ENCODE results near the gene HIRA.

Gene HIRA

GRCh38 chr22:19431649-19432132 is at the start of gene HIRA:
TSS of gene HIRA (minus strand) at chr22:19431733. CDS start at chr22:19431476, 257 bp downstream.
- peak; percentile 88 for DNase-seq

DNA sequence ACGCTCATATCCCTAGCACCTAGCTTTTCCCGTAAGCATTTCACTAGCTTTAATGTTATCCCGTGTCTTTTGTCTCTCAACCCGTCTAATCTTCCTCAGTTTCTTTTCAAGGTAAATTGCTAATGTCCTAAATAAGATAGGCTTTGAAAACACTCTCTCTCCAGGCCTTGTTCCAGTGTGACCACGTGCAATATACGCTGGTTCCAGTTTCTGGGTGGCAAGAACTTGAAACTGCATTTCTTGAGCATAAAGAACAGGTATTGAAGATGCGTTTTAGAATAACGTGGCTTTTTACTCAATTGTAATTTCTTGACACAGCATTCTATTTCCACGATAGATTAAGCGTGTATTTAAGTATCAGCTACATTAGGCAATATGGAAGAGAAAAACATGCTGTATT is 49.3 kb upstream of the HIRA start:
- no peak for DNase-seq

GRCh38 chr22:19480173-19480568 is 48.6 kb upstream of the HIRA start:
- no peak for DNase-seq

DNA sequence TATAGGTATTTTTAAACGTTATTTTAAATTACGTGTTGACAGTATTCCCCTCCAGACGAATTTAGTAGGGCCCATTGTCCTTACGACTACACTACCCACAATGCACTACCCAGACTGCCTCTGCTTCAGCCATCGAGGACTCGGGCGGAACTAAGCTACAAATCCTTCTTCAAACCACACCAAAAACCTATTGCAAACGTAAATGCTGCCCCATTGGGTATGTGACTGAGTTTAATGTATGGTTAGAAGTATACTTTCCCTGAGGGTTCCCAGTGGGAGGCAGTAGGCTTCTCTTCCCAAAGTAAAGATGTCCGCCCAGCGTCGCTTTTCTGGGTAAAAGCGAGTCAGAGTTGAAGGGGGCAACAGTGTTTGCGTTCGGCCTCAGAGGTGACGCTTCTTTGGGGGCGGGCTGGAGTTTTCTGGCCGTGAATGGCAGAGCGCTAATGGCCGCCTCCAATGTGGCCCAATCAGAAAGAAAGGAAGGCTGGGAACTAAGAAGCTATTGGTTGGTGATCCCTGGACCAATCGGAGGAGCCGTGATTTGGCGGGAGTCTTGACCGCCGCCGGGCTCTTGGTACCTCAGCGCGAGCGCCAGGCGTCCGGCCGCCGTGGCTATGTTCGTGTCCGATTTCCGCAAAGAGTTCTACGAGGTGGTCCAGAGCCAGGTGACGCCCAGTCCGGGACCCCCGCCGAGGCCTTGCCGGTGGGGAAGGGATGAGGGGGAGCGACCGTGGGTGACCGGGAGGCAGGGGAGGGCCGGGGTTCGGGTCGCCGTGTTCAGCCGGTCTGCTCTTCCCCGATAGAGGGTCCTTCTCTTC is 48.0 kb upstream of the HIRA start, which contains the start of gene CDC45:
Gene CDC45 (plus strand): TSS at position 566 of the 818 bp plus-strand sequence. CDS start 49 bp downstream, at position 615.
- DNase-seq: peak; percentile 99

DNA sequence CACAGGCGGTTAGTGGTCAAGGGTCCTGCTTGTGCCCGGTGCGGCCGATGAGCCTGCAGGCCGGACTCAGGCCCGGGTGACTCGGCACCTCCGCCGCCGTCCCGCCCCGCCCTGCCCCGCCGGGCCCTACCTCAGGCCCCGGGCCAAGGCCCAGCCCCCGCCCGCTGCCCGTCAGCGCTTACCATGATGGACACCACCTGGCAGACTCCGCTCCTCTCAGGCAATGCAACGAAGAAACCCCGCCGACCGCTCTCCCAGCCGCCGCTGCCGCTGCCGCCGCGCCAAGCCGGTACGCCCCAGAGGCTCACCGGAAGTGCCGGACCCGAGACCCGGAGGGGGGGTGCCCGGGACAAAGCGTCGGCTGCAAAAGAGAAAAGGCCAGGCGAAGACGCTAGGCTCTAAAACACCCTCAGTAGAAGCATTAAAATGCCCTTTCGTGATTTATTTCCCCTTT is 47.4 kb upstream of the HIRA start, which contains the start of gene UFD1:
Gene UFD1 (minus strand): TSS at position 293 of the 454 bp plus-strand sequence. CDS start 108 bp downstream, at position 185.
- peak; percentile 87 for DNase-seq

GRCh38 chr22:19478045-19478900 is 46.7 kb upstream of the HIRA start:
- DNase-seq: no peak

DNA sequence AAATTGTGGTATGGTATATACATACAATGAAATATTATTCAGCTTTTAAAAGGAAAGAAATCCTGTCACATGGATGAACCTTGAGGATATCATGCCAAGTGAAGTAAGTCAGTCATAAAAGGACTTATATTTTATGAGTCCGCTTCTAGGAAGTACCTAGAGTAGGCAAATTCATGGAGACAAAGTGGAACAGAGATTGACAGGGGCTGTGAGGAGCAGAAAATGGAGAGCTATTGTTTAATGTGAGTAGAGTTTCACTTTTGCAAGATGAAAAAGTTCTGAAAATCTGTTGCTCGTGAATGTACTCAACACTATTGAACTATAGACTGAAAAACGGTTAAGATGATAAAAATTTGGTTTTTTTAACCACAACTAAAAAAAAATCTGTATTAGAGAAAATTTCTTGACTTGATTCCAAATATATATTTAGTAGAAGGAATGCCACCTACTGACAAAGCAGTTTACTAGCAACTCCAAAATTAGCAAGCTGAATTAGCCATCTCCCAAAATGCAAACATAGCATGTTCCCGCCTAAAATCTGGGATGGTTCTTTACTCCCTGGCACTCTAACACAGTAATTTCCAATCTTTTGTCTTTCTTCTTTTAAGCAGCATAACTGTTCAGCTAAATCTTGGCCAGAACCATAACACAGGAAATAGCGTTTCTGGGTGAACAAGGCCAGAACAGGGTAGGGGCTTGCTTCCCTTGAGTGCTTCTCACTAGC is 46.0 kb upstream of the HIRA start:
- no peak for DNase-seq

DNA sequence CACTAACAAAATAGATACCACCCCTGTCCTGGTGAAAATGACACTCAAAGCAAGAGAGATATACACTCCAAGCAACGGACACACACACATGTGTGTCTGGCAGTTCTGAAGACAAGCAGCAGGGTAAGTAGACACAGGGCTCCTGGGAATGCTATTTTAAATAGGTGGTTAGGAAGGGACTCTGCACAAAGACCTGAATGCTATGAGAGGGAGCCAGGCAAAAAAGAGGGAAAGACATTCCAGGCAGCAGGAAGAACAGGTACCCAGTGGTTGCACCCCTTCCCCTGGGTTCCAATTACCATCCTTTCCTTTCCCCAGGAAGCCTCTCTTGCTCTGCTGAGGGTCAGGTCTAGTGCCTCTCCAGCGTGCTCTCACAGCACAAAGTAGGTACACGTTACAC is 44.5 kb upstream of the HIRA start:
- no peak for DNase-seq

DNA sequence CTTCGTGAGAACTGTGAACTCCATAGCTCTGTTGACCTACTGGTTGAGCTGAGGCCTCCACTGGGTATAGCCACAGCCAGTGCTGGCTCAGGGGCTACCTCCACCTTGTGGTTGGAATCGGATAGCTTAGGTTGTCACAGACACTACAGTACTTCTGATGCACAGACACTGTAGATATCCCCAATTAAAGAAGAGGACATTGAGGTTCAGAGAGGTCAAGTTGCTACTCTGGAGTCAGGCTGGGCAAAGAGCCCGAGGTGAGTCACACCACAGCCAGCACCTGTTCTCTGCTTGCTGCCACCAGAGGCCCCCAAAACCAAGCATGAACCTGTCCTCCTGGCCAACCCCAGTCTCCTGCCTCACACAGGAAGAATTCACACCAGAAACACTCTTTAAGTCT is 42.0 kb upstream of the HIRA start:
- no peak for DNase-seq

DNA sequence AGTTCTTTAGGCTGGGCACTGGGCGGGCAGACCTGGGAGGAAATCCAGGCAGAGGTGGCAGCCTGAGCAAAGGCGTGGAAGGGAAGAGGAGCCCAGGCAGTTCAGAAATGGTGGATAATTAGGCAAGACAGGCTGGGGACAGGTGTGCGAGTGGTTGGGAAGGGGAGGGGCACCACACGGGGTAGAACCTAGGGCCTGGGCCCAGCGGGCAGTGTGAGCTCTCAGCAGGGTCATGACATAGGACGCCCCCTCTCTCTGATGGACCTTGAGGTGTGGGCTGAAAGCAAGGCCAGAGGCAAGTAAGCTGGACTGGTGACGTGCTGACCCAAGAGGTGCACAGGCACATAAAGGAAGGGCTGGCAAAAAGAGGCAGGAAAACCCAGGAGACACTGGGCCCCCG is 40.7 kb upstream of the HIRA start:
- no peak for DNase-seq

GRCh38 chr22:19471572-19471971 is 40.0 kb upstream of the HIRA start:
- DNase-seq: no peak

DNA sequence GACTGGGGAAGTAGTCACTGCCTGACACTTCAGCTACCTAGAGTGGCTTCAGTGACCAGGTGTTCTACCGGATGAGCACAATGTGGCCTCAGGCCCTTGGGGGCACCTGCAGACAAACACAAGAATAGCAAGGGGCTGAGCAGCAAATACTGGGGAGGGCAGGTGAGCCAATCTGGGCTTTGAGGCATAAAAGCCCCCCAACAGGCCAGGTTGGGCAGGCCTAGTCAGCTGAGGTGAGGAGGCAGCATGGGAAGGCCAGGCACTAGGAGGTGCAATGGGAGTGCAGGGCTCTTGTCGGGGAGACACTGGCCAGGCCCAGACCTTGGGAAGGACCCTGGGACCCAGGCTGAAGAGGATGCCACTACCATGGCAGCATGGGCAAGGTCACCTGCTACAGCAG is 38.5 kb upstream of the HIRA start:
- DNase-seq: no peak

DNA sequence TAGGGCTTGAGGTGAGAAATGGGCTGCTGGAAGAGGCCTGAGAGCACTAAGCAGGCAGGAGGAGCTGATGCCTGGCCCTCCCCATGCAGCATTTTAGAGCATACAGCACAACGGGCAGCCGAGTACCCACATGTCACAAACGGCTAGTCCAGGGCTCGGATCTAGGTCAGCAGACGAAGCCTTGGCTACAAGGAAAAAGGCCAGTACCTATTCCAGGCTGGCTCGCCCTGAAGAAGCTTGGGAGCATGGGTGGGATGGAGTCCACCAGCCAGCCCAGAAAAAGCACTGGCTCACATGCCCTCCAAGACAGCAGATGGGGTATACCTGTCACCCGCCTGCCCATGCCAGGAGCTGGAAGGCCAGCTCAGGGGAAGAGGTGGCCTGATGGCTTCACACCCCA is 37.9 kb upstream of the HIRA start:
- DNase-seq: no peak

DNA sequence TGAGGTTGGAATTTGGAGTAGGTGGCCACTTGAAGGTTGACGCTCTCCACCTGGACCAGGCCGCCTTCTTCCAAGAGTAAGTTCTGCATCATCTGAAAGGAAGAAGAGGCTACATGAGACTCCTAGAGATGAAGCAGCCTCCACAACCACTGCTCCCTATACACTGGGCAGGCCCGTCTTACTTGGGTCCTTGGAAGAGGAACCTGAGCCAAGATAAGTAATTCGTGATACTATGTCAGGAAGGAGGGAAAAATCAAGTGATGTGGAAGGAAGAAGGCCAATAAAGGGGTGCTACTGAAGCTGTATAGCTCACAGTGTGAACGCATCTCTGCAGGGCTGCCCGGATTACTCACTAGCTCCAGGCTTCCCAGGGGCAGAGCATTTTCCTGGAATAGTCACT is 36.4 kb upstream of the HIRA start:
- no peak for DNase-seq

DNA sequence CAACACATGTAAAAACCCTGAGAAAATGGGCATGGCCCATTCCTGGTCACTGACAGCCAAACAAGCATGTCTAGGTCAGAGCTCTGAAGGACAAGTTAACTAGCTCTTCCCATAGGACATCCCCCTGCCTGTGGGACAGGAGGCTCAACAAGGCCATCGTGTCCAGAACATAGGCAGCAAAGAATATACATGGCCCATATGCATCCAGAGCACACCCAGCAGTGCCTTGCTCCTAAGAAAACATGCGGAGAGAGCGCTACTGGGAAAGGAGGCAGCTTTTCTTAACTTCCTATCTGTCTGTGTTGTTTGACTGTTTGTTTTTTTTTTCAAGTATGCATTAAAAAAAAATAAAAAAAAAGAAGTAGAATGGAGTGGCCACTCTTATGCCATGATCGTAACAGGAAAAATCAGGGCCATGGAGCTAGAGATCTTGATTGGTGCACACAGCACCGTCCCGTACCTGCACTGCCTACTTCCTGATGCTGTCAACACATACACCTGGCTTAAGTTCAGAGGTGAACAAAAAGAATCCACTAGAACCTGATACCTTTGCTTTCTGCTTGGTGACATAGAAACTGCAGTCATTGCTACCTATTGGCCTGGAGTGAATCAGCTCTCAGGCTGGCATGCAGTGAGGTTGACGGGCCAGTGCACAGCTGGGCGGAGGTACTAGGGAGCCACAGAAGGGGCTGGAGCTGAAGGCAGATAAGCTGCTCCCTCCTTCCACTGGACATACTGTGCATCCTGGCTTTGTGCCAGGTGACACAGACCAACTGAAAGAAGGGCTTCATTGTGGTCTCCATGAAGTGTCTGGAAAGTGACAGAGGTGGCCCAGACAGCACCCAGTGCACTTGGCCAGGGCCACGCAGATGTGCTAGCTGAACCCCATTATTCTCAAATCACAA is 35.6 kb upstream of the HIRA start:
- DNase-seq: no peak

DNA sequence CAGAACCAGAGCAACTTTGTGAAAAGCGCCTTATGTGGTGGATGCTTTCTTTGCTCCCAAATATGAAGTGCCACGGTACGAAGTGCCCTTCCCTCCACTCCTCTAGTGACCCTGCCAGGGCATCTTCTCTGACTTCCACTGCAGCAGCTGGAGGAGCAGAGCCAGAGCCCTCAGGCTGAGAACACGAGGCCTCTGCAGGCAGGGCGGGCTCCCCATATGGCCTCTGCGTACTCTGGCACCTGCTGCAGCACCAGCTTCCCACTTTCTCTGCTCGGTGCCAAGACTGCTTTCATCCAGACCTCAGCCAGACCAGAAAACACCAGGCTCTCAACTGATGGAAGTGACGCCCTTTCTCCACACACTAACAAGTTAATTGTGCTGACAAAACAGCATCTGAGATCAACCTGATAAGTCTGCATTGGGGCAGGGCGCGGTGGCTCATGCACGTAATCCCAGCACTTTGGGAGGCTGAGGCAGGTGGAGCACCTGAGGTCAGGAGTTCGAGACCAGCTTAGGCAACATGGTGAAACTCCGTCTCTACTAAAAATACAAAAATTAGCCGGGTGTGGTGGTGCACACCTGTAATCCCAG is 34.7 kb upstream of the HIRA start:
- no peak for DNase-seq

- no peak for DNase-seq
These were observed 33.4 kb upstream of the HIRA start for GRCh38 chr22:19464975-19465374.

- no peak for DNase-seq
These were observed 33.0 kb upstream of the HIRA start for GRCh38 chr22:19464546-19464945.

GRCh38 chr22:19463491-19464469 is 32.2 kb upstream of the HIRA start:
- DNase-seq: peak; percentile 90

- DNase-seq: no peak
These were observed 31.5 kb upstream of the HIRA start for GRCh38 chr22:19463008-19463407.

Data from islet precursor cell (in vitro differentiated cells).